Vagina (tissue), 2 donors: ENCODE data around the gene ATG16L1.

ENCODE experiments used
- POLR2A ChIP-seq, 2 donors: fragments of 450-650 bp; IDR thresholded peaks; one replicate each; pipeline ENCODE4 v1.6.1; 2017; ENCODE audit warnings: antibody characterized with exemption in 2 of 2, mild to moderate bottlenecking in 2 of 2, moderate library complexity in 2 of 2
- TF ChIP-seq, protein P1 (sequence below), 3 experiments: fragments of 450-650 bp in 2 of 3; fragments of 200-600 bp in 1 of 3; sonication (generic) in 1 of 3; IDR thresholded peaks; one replicate each; pipeline ENCODE4 v1.5.1; 2017 to 2019; ENCODE audit warnings: antibody characterized with exemption in 3 of 3, mild to moderate bottlenecking in 2 of 3, moderate library complexity in 2 of 3

DNA sequence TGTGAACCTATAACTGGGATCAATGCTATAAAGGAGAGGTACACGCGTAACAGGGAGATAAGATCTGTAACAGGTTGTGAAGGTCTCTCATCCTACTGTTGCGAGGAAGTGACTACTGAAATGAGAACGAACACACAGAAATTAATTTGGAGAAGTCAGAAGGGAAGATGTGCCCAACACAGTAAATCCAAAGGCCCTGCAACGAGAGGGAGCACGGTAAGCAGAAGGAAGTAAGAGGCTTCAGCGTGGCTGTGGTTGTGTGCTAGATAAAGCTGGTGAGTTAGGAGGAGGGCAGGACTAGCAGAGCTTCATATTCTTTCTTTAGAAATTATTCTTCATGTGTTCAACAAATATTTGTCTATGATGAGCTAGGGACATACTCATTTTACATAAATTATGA lies 2.5 kb upstream of the ATG16L1 start:
- no peak for TF ChIP-seq POLR2A (IDR thresholded peaks at IDR 0.05)
- TF ChIP-seq, protein P1, sequence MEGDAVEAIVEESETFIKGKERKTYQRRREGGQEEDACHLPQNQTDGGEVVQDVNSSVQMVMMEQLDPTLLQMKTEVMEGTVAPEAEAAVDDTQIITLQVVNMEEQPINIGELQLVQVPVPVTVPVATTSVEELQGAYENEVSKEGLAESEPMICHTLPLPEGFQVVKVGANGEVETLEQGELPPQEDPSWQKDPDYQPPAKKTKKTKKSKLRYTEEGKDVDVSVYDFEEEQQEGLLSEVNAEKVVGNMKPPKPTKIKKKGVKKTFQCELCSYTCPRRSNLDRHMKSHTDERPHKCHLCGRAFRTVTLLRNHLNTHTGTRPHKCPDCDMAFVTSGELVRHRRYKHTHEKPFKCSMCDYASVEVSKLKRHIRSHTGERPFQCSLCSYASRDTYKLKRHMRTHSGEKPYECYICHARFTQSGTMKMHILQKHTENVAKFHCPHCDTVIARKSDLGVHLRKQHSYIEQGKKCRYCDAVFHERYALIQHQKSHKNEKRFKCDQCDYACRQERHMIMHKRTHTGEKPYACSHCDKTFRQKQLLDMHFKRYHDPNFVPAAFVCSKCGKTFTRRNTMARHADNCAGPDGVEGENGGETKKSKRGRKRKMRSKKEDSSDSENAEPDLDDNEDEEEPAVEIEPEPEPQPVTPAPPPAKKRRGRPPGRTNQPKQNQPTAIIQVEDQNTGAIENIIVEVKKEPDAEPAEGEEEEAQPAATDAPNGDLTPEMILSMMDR (IDR thresholded peaks at IDR 0.05): no peak
